ENCODE data around the gene THSD7B.

DNA sequence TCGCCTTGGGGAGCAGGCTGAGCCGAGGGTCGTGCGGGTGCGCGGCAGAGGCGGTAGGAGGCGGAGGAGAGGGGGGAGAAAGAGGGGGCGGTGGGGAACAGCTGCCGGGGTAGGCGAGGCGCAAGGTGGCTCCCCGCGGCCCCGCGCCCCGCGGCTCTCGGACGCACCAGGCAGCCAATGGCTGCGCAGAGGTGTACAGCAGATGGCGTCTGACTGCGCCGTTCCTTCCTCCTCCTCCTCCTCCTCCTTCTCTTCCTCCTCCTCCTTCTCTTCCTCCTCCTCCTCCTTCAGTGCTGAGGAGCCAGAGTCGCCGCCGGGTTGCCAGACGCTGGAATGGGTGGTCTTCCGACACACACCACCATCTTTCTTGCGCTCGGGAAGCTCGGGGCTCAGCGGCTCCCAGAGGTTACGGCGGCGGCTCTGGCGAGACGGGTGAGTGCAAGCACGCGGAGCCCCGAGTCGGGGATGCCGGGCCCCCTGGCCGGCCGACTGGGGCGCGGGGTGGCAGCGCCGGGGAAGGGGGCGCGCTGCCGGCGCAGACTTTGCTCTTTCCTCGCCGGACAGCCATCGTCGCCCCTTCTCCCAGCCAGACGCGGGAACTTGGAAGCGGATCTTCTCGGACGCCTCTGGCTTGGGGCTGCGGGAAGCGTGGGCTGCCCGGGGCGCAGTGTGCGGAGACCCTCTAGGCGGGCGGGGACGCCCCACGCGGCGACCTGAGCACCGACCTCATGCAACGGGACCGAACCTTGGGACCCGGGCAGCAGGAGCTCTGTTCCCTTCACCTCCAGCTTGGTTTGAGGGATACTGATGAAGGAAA is at the start of gene THSD7B:
- no peak for TF ChIP-seq GATA3 (IDR thresholded peaks at IDR 0.05; ENCODE audit: low read depth, low read length)
- no peak for TF ChIP-seq GATA2 (IDR thresholded peaks at IDR 0.05; ENCODE audit: low read depth, low read length)
